SK-N-SH treated with all-trans-retinoic acid at 6 μM for 48 hours (cell line): ENCODE results near the gene IARS1.

Experiments
- ATAC-seq: fragments of 200-7000 bp; cut with Tn5 transposase; 3 replicates; pipeline ENCODE4 v1.9.1; 2020; ENCODE audit warnings: mild to moderate bottlenecking, moderate library complexity
- ARNTL ChIP-seq: fragments of 450-650 bp; formaldehyde crosslinking; IDR thresholded peaks from 2 replicates; pipeline ENCODE4 v1.5.0; 2020; ENCODE audit warnings: low read depth, mild to moderate bottlenecking, moderate library complexity, borderline replicate concordance
- BACH2 ChIP-seq: fragments of 250-450 bp; sonication (Bioruptor Pico); IDR thresholded peaks from 2 replicates; pipeline ENCODE4 v1.9.0; 2021; ENCODE audit warnings: mild to moderate bottlenecking, borderline replicate concordance
- CSDC2 ChIP-seq: fragments of 250-450 bp; sonication (Bioruptor Pico); IDR thresholded peaks from 2 replicates; pipeline ENCODE4 v1.5.0; 2020; ENCODE audit warnings: mild to moderate bottlenecking, moderate library complexity
- ESRRG ChIP-seq: fragments of 250-450 bp; sonication (Bioruptor Pico); IDR thresholded peaks from 2 replicates; pipeline ENCODE4 v1.6.1; 2021; ENCODE audit warnings: mild to moderate bottlenecking
- GLIS3 ChIP-seq: fragments of 250-450 bp; sonication (Bioruptor Pico); IDR thresholded peaks from 2 replicates; pipeline ENCODE4 v1.5.0; 2020; ENCODE audit warnings: mild to moderate bottlenecking, moderate library complexity
- OSR1 ChIP-seq: fragments of 250-450 bp; sonication (Bioruptor Pico); IDR thresholded peaks from 2 replicates; pipeline ENCODE4 v1.8.0; 2022; ENCODE audit warnings: moderate library complexity, mild to moderate bottlenecking, inconsistent platforms
- PPARA ChIP-seq: fragments of 250-450 bp; sonication (Bioruptor Pico); IDR thresholded peaks from 2 replicates; pipeline ENCODE4 v1.5.0; 2020; ENCODE audit warnings: mild to moderate bottlenecking, borderline replicate concordance
- RARB ChIP-seq: fragments of 250-450 bp; sonication (Bioruptor Pico); IDR thresholded peaks from 2 replicates; pipeline ENCODE4 v1.8.0; 2021; ENCODE audit warnings: mild to moderate bottlenecking, moderate library complexity
- SNAI2 ChIP-seq: fragments of 250-450 bp; sonication (Bioruptor Pico); IDR thresholded peaks from 2 replicates; pipeline ENCODE4 v1.5.0; 2020; ENCODE audit warnings: mild to moderate bottlenecking, moderate library complexity
- TCF4 ChIP-seq: fragments of 250-450 bp; sonication (Bioruptor Pico); IDR thresholded peaks from 2 replicates; pipeline ENCODE4 v1.8.0; 2021; ENCODE audit warnings: mild to moderate bottlenecking, moderate library complexity, borderline replicate concordance
- TOX ChIP-seq: fragments of 250-450 bp; sonication (Bioruptor Pico); IDR thresholded peaks from 2 replicates; pipeline ENCODE4 v1.8.0; 2021; ENCODE audit warnings: mild to moderate bottlenecking, moderate library complexity, borderline replicate concordance
- ZC3H10 ChIP-seq: fragments of 250-450 bp; sonication (Bioruptor Pico); IDR thresholded peaks from 2 replicates; pipeline ENCODE4 v1.5.1; 2021; ENCODE audit warnings: mild to moderate bottlenecking, moderate library complexity
- ZFP3 ChIP-seq: fragments of 250-450 bp; sonication (Bioruptor Pico); IDR thresholded peaks from 2 replicates; pipeline ENCODE4 v1.5.0; 2020; ENCODE audit warnings: mild to moderate bottlenecking, moderate library complexity
- ZNF565 ChIP-seq: fragments of 450-650 bp; formaldehyde crosslinking; conservative IDR thresholded peaks from 2 replicates; pipeline ENCODE4 v1.5.0; 2020; ENCODE audit warnings: low read depth, mild to moderate bottlenecking, moderate library complexity
- ZNF70 ChIP-seq: fragments of 450-650 bp; formaldehyde crosslinking; IDR thresholded peaks from 2 replicates; pipeline ENCODE4 v1.5.0; 2020; ENCODE audit warnings: mild to moderate bottlenecking, moderate library complexity
- ZNF8 ChIP-seq: fragments of 450-650 bp; formaldehyde crosslinking; IDR thresholded peaks from 2 replicates; pipeline ENCODE4 v1.5.0; 2020; ENCODE audit warnings: mild to moderate bottlenecking, moderate library complexity
- TF ChIP-seq, protein P1 (sequence below): fragments of 250-450 bp; sonication (Bioruptor Pico); IDR thresholded peaks from 2 replicates; pipeline ENCODE4 v1.5.1; 2020; ENCODE audit warnings: low read depth, mild to moderate bottlenecking, moderate library complexity
- TF ChIP-seq, protein P2 (sequence below): fragments of 250-450 bp; sonication (Bioruptor Pico); IDR thresholded peaks from 2 replicates; pipeline ENCODE4 v1.5.0; 2020; ENCODE audit warnings: mild to moderate bottlenecking, moderate library complexity
- TF ChIP-seq, protein P3 (sequence below): fragments of 250-450 bp; sonication (Bioruptor Pico); IDR thresholded peaks from 2 replicates; pipeline ENCODE4 v1.5.1; 2021; ENCODE audit warnings: mild to moderate bottlenecking, moderate library complexity
- TF ChIP-seq, protein P4 (sequence below): fragments of 250-450 bp; sonication (Bioruptor Pico); IDR thresholded peaks from 2 replicates; pipeline ENCODE4 v1.8.0; 2020; ENCODE audit warnings: mild to moderate bottlenecking, moderate library complexity, borderline replicate concordance
- TF ChIP-seq, protein P5 (sequence below): fragments of 250-450 bp; sonication (Bioruptor Pico); IDR thresholded peaks from 2 replicates; pipeline ENCODE4 v1.8.0; 2021; ENCODE audit warnings: low read depth, mild to moderate bottlenecking, moderate library complexity, borderline replicate concordance

The IARS1 gene

DNA sequence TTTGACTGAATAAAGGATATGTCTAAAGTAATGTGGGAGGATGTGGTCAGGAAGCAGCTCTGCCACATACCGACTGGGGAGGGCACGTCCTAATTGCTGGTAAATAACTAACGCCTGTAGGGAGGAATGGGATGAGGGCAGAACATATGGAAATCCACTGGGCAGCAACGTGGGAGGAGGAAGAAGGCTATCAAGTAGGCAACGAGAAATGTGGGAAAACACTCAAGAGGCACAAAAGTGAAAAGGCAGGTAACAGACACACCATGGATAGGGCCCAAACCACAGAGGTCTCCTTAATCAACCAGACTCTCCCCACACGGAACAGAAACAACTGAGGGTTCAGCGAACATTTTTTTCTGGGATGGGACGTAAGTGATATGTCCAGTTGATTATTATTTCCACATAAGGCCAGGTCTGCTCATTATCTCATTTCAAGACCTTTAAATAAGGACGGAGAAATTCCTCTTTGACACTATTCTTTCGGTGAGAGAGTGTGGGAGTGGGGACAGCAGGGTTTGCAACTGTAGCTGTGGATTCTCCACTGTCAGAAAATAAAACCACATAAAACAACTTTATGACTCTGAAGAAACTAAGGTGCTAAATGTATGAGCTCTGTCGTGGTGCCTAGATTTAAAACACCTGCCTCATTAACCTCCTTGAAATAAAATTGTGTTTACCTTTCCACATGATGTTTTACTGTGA is 17.0 kb downstream of the IARS1 start:
- ATAC-seq = no peak
- no peak for TF ChIP-seq ZNF8
- no peak for TF ChIP-seq ZC3H10
- no peak for TF ChIP-seq TCF4
- no peak for TF ChIP-seq ZNF70
- TF ChIP-seq CSDC2 (CRISPR knock-in tag) = no peak
- TF ChIP-seq BACH2 (CRISPR knock-in tag) = no peak
- TF ChIP-seq, protein P1, sequence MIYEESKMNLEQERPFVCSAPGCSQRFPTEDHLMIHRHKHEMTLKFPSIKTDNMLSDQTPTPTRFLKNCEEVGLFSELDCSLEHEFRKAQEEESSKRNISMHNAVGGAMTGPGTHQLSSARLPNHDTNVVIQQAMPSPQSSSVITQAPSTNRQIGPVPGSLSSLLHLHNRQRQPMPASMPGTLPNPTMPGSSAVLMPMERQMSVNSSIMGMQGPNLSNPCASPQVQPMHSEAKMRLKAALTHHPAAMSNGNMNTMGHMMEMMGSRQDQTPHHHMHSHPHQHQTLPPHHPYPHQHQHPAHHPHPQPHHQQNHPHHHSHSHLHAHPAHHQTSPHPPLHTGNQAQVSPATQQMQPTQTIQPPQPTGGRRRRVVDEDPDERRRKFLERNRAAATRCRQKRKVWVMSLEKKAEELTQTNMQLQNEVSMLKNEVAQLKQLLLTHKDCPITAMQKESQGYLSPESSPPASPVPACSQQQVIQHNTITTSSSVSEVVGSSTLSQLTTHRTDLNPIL (CRISPR knock-in tag) = no peak
- TF ChIP-seq PPARA (CRISPR knock-in tag) = no peak
- TF ChIP-seq TOX (CRISPR knock-in tag) = no peak
- TF ChIP-seq SNAI2 (CRISPR knock-in tag) = no peak

DNA sequence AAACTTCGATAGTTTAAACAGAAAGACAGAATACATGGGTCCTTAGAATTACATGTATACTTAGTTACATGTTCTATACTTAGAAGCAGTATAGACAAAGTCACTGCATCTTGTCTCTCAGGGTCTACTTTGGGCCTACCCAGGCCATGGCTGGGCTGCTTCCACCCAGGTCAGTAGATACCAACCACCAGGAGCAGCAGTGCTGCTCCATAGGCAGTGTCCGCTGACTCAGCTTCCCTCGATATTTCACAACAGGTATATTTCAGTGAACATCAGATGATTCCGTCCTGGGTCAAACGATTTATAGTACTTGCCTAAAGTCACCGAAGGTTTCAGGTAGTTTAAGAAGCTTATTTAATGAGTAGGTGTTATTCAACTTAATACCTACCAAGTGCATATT is 18.0 kb downstream of the IARS1 start:
- TF ChIP-seq, protein P2, sequence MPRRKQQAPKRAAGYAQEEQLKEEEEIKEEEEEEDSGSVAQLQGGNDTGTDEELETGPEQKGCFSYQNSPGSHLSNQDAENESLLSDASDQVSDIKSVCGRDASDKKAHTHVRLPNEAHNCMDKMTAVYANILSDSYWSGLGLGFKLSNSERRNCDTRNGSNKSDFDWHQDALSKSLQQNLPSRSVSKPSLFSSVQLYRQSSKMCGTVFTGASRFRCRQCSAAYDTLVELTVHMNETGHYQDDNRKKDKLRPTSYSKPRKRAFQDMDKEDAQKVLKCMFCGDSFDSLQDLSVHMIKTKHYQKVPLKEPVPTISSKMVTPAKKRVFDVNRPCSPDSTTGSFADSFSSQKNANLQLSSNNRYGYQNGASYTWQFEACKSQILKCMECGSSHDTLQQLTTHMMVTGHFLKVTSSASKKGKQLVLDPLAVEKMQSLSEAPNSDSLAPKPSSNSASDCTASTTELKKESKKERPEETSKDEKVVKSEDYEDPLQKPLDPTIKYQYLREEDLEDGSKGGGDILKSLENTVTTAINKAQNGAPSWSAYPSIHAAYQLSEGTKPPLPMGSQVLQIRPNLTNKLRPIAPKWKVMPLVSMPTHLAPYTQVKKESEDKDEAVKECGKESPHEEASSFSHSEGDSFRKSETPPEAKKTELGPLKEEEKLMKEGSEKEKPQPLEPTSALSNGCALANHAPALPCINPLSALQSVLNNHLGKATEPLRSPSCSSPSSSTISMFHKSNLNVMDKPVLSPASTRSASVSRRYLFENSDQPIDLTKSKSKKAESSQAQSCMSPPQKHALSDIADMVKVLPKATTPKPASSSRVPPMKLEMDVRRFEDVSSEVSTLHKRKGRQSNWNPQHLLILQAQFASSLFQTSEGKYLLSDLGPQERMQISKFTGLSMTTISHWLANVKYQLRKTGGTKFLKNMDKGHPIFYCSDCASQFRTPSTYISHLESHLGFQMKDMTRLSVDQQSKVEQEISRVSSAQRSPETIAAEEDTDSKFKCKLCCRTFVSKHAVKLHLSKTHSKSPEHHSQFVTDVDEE (CRISPR knock-in tag) = no peak
- TF ChIP-seq OSR1 (CRISPR knock-in tag) = no peak

DNA sequence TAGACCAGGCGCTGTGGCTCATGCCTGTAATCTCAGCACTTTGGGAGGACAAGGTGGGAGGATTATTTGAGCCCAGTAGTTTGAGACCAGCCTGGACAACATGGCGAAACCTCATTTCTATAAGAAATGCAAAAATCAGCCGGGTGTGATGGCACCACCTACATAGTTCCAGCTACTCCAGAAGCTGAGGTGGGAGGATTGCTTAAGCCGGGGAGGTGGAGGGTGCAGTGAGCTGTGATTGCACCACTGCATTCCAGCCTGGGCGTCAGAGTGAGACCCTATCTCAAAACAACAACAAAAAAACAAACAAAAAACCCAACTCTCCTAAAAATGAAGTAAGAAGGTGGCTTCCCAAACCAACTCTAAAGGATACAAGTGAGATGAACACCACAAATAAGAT is 23.0 kb downstream of the IARS1 start:
- no peak for ATAC-seq
- TF ChIP-seq, protein P1 (CRISPR knock-in tag) = no peak
- TF ChIP-seq, protein P3, sequence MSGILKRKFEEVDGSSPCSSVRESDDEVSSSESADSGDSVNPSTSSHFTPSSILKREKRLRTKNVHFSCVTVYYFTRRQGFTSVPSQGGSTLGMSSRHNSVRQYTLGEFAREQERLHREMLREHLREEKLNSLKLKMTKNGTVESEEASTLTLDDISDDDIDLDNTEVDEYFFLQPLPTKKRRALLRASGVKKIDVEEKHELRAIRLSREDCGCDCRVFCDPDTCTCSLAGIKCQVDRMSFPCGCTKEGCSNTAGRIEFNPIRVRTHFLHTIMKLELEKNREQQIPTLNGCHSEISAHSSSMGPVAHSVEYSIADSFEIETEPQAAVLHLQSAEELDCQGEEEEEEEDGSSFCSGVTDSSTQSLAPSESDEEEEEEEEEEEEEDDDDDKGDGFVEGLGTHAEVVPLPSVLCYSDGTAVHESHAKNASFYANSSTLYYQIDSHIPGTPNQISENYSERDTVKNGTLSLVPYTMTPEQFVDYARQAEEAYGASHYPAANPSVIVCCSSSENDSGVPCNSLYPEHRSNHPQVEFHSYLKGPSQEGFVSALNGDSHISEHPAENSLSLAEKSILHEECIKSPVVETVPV (CRISPR knock-in tag) = no peak
- TF ChIP-seq OSR1 (CRISPR knock-in tag) (no peak), RARB (CRISPR knock-in tag) (no peak), ESRRG (CRISPR knock-in tag) (no peak), TCF4 (no peak)
- TF ChIP-seq, protein P4, sequence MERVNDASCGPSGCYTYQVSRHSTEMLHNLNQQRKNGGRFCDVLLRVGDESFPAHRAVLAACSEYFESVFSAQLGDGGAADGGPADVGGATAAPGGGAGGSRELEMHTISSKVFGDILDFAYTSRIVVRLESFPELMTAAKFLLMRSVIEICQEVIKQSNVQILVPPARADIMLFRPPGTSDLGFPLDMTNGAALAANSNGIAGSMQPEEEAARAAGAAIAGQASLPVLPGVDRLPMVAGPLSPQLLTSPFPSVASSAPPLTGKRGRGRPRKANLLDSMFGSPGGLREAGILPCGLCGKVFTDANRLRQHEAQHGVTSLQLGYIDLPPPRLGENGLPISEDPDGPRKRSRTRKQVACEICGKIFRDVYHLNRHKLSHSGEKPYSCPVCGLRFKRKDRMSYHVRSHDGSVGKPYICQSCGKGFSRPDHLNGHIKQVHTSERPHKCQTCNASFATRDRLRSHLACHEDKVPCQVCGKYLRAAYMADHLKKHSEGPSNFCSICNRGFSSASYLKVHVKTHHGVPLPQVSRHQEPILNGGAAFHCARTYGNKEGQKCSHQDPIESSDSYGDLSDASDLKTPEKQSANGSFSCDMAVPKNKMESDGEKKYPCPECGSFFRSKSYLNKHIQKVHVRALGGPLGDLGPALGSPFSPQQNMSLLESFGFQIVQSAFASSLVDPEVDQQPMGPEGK (CRISPR knock-in tag) = no peak
- TF ChIP-seq, all 23 proteins: peak for 0

More for the DNA sequence above, 18.0 kb downstream of the IARS1 start:
- no peak for ATAC-seq

DNA sequence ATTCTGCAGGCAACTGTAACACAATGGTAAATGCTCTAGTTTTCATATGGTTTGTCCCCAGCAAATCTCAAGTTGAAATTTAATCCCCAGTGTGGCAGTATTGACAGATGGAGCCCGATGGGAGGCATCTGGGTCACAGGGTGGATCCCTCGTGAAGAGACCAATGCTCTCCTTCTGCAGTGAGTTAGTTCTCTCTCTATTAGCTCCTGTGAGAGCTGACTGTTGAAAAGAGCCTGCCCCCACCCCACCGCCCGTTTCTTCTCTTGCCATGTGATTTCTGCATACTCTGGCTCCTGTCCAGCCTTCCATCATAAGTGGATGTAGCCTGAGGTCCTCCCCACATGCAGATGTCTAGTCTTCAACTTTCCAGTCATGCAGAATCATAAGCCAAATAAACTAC is 27.0 kb downstream of the IARS1 start:
- no peak for ATAC-seq
- TF ChIP-seq ZNF565 = no peak
- TF ChIP-seq SNAI2 (CRISPR knock-in tag) = no peak
- TF ChIP-seq ZC3H10 = no peak
- no peak for TF ChIP-seq ZNF70
- TF ChIP-seq, protein P4 (CRISPR knock-in tag) = no peak
- TF ChIP-seq ZFP3 (CRISPR knock-in tag) = no peak
- TF ChIP-seq RARB (CRISPR knock-in tag) = no peak
- no peak for TF ChIP-seq PPARA (CRISPR knock-in tag)
- no peak for TF ChIP-seq ESRRG (CRISPR knock-in tag)
- no peak for TF ChIP-seq ARNTL (CRISPR knock-in tag)
- no peak for TF ChIP-seq OSR1 (CRISPR knock-in tag)
- no peak for TF ChIP-seq GLIS3 (CRISPR knock-in tag)
- TF ChIP-seq, protein P5, sequence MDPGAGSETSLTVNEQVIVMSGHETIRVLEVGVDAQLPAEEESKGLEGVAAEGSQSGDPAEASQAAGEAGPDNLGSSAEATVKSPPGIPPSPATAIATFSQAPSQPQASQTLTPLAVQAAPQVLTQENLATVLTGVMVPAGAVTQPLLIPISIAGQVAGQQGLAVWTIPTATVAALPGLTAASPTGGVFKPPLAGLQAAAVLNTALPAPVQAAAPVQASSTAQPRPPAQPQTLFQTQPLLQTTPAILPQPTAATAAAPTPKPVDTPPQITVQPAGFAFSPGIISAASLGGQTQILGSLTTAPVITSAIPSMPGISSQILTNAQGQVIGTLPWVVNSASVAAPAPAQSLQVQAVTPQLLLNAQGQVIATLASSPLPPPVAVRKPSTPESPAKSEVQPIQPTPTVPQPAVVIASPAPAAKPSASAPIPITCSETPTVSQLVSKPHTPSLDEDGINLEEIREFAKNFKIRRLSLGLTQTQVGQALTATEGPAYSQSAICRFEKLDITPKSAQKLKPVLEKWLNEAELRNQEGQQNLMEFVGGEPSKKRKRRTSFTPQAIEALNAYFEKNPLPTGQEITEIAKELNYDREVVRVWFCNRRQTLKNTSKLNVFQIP (CRISPR knock-in tag) = no peak
- TF ChIP-seq, protein P1 (CRISPR knock-in tag) = no peak
